IPS-18c (cell line): ENCODE results near the gene SLC25A11.

Source experiments
- H3K4me3 ChIP-seq: 2 replicates; pipeline ENCODE4 v1.7.0; 2013; ENCODE audit warnings: low read depth, mild to moderate bottlenecking, low read length, moderate library complexity; ENCODE audit not compliant: insufficient read depth
- H3K9me3 ChIP-seq: one replicate; pipeline ENCODE4 v1.6.1; 2013; ENCODE audit warnings: mild to moderate bottlenecking, low read length, moderate library complexity; ENCODE audit not compliant: control insufficient read depth, insufficient read depth

SLC25A11 gene

GRCh38 chr17:4893272-4893671, 46.6 kb downstream of the SLC25A11 start:
- Histone ChIP-seq H3K9me3 (no peaks in the 10 kb centered on the region), H3K4me3 (no peak overlapping the region)

- Histone ChIP-seq H3K9me3 (no peaks in the 10 kb centered on the region), H3K4me3 (no peak overlapping the region)
Observed at GRCh38 chr17:4892499-4893221, 47.2 kb downstream of the SLC25A11 start.

- Histone ChIP-seq H3K9me3 (no peaks in the 10 kb centered on the region), H3K4me3 (no peak overlapping the region)
Observed at GRCh38 chr17:4891411-4892410, 48.1 kb downstream of the SLC25A11 start.

- Histone ChIP-seq H3K4me3 (no peak overlapping the region), H3K9me3 (no peaks in the 10 kb centered on the region)
Observed at GRCh38 chr17:4887581-4887980, 52.3 kb downstream of the SLC25A11 start.
